ENCODE results near the gene DAPK3.

The DAPK3 gene

DNA sequence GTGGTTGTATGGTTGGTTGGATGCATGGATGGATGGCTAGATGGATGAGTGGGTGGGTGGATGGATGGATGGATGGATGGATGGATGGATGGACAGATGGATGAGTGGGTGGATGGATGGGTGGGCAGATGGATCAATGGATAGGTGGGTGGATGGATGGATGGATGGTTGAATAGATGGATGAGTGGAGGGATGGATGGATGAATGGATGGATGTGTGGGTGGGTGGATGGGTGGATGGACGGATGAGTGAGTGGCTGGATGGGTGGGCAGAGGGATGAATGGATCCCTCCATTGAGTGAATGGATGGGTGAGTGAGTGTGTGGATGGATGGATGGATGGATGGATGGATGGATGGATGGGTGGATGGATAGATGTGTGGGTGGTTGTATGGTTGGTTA is 47.0 kb downstream of the DAPK3 start:
- DNase-seq (ENCODE audit: low read depth) = no peak
- H3K4me3 ChIP-seq (ENCODE audit: low read depth, low read length) = no peak overlapping the region
- TF ChIP-seq, protein P1, sequence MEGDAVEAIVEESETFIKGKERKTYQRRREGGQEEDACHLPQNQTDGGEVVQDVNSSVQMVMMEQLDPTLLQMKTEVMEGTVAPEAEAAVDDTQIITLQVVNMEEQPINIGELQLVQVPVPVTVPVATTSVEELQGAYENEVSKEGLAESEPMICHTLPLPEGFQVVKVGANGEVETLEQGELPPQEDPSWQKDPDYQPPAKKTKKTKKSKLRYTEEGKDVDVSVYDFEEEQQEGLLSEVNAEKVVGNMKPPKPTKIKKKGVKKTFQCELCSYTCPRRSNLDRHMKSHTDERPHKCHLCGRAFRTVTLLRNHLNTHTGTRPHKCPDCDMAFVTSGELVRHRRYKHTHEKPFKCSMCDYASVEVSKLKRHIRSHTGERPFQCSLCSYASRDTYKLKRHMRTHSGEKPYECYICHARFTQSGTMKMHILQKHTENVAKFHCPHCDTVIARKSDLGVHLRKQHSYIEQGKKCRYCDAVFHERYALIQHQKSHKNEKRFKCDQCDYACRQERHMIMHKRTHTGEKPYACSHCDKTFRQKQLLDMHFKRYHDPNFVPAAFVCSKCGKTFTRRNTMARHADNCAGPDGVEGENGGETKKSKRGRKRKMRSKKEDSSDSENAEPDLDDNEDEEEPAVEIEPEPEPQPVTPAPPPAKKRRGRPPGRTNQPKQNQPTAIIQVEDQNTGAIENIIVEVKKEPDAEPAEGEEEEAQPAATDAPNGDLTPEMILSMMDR (conservative IDR thresholded peaks at IDR 0.05; ENCODE audit: low read depth, low read length) = no peak

DNA sequence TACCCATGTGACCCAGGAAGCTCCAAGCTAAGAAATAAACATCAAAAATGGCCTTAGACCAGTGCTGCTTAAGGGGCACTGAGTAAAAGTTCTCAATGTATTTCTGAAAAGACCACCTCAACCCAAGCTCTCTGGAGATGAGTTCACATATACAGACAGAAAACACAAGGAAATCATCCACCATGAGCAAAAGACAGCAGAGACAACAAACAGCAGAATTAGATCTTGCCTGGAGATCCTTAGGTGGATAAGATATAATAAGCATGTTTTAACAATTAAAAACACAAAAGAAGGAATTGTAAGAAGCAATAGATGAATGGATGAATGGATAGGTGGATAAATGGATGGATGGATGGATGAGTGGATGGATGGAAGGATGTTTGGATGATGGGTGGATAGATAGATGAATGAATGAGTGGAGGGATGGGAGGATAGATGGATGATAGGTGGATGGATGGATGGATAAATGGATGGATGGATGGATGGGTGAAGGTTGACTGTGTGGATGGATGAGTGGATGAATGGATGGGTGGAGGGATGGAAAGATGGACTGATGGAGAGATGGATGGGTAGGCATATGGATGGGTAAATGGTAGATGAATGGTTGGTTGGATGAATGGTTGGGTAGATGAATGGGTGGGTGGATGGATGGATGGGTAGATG is 47.7 kb downstream of the DAPK3 start:
- TF ChIP-seq, protein P1 (conservative IDR thresholded peaks at IDR 0.05; ENCODE audit: low read depth, low read length) = no peak
- no peak for DNase-seq (ENCODE audit: low read depth)
- H3K4me3 ChIP-seq (ENCODE audit: low read depth, low read length) = no peak overlapping the region

DNA sequence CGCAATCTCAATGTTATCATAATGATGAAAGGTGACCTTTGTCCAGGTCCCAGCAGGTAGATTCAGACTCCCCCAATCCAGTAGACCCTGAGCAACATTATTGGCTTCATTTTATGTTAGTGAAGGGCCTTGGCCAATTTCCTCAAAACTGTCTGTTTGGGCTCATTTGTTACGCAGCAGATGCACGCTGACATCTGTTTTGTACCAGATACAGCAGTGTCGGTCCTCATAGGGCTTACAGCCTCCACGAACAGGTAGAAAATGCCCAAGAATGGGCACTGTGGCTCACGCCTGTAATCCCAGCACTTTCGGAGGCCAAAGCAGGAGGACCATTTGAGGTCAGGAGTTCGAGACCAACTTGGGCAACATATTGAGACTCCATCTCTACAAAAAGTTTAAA is 51.1 kb downstream of the DAPK3 start:
- DNase-seq (ENCODE audit: low read depth) = no peak
- no peak overlapping the region for H3K4me3 ChIP-seq (ENCODE audit: low read depth, low read length)
- TF ChIP-seq, protein P1 (conservative IDR thresholded peaks at IDR 0.05; ENCODE audit: low read depth, low read length) = no peak

DNA sequence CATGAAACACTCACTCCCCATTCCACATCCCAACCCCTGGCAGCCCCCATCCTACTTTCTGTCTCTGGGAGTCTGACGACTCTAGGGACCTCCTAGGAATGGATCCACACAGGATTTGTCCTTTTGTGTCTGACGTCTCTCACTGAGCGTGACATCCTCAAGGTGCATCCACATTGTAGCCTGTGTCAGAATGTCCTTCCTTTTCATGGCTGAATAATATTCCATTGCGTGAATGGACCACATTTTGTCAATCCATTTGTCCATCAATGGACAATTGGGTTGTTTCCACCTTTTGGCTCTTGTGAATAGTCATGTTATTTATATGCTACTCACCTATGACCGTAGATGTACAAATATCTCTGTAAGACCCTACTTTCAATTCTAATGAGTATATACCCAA is 54.9 kb downstream of the DAPK3 start:
- no peak for DNase-seq (ENCODE audit: low read depth)
- TF ChIP-seq, protein P1 (conservative IDR thresholded peaks at IDR 0.05; ENCODE audit: low read depth, low read length) = no peak
- H3K4me3 ChIP-seq (ENCODE audit: low read depth, low read length) = no peak overlapping the region

DNA sequence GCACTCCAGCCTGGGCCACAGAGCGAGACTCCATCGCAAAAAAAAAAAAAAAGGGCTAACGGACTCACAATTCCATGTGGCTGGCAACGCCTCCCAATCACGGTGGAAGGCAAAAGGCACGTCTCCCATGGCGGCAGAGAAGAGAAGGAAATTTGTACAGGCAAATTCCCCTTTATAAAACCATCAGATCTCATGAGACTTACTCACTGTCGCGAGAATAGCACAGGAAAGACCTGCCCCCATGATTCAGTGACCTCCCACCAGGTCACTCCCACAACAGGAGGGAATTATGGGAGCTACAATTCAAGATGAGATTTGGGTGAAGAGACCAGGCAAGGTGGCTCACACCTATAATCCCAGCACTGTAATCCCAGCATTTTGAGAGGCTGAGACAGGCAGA is 56.7 kb downstream of the DAPK3 start:
- TF ChIP-seq, protein P1 (conservative IDR thresholded peaks at IDR 0.05; ENCODE audit: low read depth, low read length) = no peak
- H3K4me3 ChIP-seq (ENCODE audit: low read depth, low read length) = no peak overlapping the region
- DNase-seq (ENCODE audit: low read depth) = no peak

DNA sequence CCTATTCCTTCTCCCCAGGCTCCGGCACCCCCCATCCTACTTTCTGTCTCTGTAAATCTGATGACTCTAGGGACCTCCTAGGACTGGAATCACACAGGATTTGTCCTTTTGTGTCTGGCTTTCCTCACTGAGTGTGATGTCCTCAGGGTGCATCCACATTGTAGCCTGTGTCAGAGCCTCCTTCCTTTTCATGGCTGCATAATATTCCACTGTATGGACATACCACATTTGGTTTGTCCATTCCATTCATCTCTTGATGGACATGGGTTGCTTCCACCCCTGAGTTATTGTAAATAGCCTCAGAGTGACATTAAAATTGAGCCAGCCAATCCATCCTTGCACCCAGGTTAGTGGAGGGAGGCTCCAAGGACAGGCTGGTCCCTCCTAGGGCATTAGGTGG is 60.8 kb downstream of the DAPK3 start:
- no peak for DNase-seq (ENCODE audit: low read depth)
- no peak overlapping the region for H3K4me3 ChIP-seq (ENCODE audit: low read depth, low read length)
- TF ChIP-seq, protein P1 (conservative IDR thresholded peaks at IDR 0.05; ENCODE audit: low read depth, low read length) = no peak

All from choroid plexus epithelial cell (primary cell).